Measurements from ENCODE around the gene GPR84.

DNA sequence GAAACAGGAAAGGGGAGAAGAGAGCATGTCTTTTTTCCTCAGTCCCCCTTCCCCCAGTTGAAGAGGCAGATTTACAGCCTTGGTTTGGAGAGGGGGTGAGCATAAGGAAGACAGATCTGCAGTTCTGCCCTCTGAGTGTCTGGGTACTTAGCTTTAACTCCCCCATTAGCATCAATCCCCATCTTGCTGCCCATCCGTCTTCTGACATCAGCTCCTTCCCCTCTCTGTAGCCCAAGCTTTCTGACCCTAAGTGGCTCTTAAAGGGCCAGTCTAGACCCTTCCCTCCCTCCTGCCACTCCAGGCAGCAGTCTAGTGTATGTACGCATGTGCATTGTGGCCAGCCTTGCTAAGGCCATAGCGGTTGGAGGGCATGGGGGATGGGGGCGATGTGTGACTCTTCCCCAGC, 7.3 kb downstream of the GPR84 start:
- TF ChIP-seq MYC (IDR thresholded peaks at IDR 0.05; ENCODE audit: low read depth, low read length) (no peak), CTCF (IDR thresholded peaks at IDR 0.05; ENCODE audit: extremely low read depth in 1 of 2, insufficient read depth in 1 of 2, low read depth in 1 of 2, low read length in 2 of 2) (no peak), POLR2A (IDR thresholded peaks at IDR 0.05; ENCODE audit: low read depth, low read length) (no peak), MAX (IDR thresholded peaks at IDR 0.05; ENCODE audit: insufficient read depth, insufficient read length) (no peak)

Data from endothelial cell of umbilical vein (primary cell).